ENCODE measurements around the gene FBXO47.
"Not testable (repeated sequence)": the region's sequence is repeated elsewhere in the genome, so short reads cannot be mapped to it uniquely, and the experiment has no call there.

Gene FBXO47

GRCh38 chr17:38914741-38915638 lies 52.2 kb downstream of the FBXO47 start:
- no peak overlapping the region for H3K4me3 ChIP-seq (ENCODE audit: low read depth, low read length)
- TF ChIP-seq CTCF (IDR thresholded peaks at IDR 0.05; ENCODE audit: borderline replicate concordance, insufficient read depth, low read depth, low read length) = no peak

- no peak overlapping the region for H3K4me3 ChIP-seq (ENCODE audit: low read depth, low read length)
- TF ChIP-seq CTCF (IDR thresholded peaks at IDR 0.05; ENCODE audit: borderline replicate concordance, insufficient read depth, low read depth, low read length) = no peak
Measured at GRCh38 chr17:38912221-38912813, 54.9 kb downstream of the FBXO47 start.

- not testable (repeated sequence) for H3K4me3 ChIP-seq (ENCODE audit: low read depth, low read length)
Measured at GRCh38 chr17:38911731-38912081, 55.5 kb downstream of the FBXO47 start.

- no peak overlapping the region for H3K4me3 ChIP-seq (ENCODE audit: low read depth, low read length)
- TF ChIP-seq CTCF (IDR thresholded peaks at IDR 0.05; ENCODE audit: borderline replicate concordance, insufficient read depth, low read depth, low read length) = no peak
Measured at GRCh38 chr17:38911081-38911730, 56.0 kb downstream of the FBXO47 start.

- TF ChIP-seq CTCF (IDR thresholded peaks at IDR 0.05; ENCODE audit: borderline replicate concordance, insufficient read depth, low read depth, low read length) = no peak
Measured at GRCh38 chr17:38910325-38910724, 56.9 kb downstream of the FBXO47 start.

GRCh38 chr17:38908676-38909181 lies 58.5 kb downstream of the FBXO47 start:
- no peak for TF ChIP-seq CTCF (IDR thresholded peaks at IDR 0.05; ENCODE audit: borderline replicate concordance, insufficient read depth, low read depth, low read length)

More at GRCh38 chr17:38910325-38910724, 56.9 kb downstream of the FBXO47 start:
- no peak overlapping the region for H3K4me3 ChIP-seq (ENCODE audit: low read depth, low read length)

GRCh38 chr17:38907930-38908675 lies 59.1 kb downstream of the FBXO47 start:
- no peak overlapping the region for H3K4me3 ChIP-seq (ENCODE audit: low read depth, low read length)
- no peak for TF ChIP-seq CTCF (IDR thresholded peaks at IDR 0.05; ENCODE audit: borderline replicate concordance, insufficient read depth, low read depth, low read length)

More at GRCh38 chr17:38908676-38909181, 58.5 kb downstream of the FBXO47 start:
- no peak overlapping the region for H3K4me3 ChIP-seq (ENCODE audit: low read depth, low read length)
